GM13977 (cell line): ENCODE data around the gene SCP2D1.

Source experiments
- DNase-seq: peaks from one replicate; pipeline ENCODE4 v3.0.0; 2012; ENCODE audit warnings: low spot score
- CTCF ChIP-seq: IDR thresholded peaks from 2 replicates; pipeline ENCODE4 v1.5.1; 2012; ENCODE audit warnings: mild to moderate bottlenecking, control low read depth; ENCODE audit not compliant: insufficient read depth; ENCODE audit errors: extremely low read depth, missing control alignments
- in situ Hi-C: fragments of 300-500 bp; cut with MboI; formaldehyde crosslinking; loops from one replicate; pipeline ENCODE4 v1.12.0; 2022; ENCODE audit warnings: low sequenced_read_pairs, low pct_unique_long_range_greater_than_20kb, mixed read lengths, inconsistent platforms; ENCODE audit not compliant: unreplicated experiment

The SCP2D1 gene

GRCh38 chr20:18813483-18813882, at the start of gene SCP2D1:
Gene SCP2D1 (plus strand): TSS chr20:18813783. CDS start chr20:18813816, 33 bp downstream.
- in situ Hi-C loops = no loop called here
- TF ChIP-seq CTCF = no peak
- DNase-seq = no peak

- in situ Hi-C loops = no loop called here
- DNase-seq = no peak
- TF ChIP-seq CTCF = no peak
Observed at GRCh38 chr20:18767676-18768075, 45.9 kb upstream of the SCP2D1 start.

GRCh38 chr20:18773566-18773965, 40.0 kb upstream of the SCP2D1 start:
- in situ Hi-C loops = no loop called here
- TF ChIP-seq CTCF = no peak
- DNase-seq = no peak

GRCh38 chr20:18774207-18774606, 39.4 kb upstream of the SCP2D1 start:
- DNase-seq = no peak
- in situ Hi-C loops = no loop called here
- TF ChIP-seq CTCF = no peak

- no peak for TF ChIP-seq CTCF
- no peak for DNase-seq
- in situ Hi-C loops = no loop called here
Observed at GRCh38 chr20:18775633-18776032, 38.0 kb upstream of the SCP2D1 start.

GRCh38 chr20:18778690-18779392, 34.7 kb upstream of the SCP2D1 start:
- DNase-seq = no peak
- in situ Hi-C loops = no loop called here
- no peak for TF ChIP-seq CTCF
